Stimulated activated CD4-positive, alpha-beta T cell treated with anti-CD3 and anti-CD28 coated beads, Interleukin-15, amount 100 ng/mL, for 1 hour (primary cell): ENCODE results near the gene BRSK1.

Experiments used
- DNase-seq, 2 donors: peaks; one replicate each; pipeline ENCODE4 v3.0.0-alpha.2; 2020; ENCODE audit warnings: low read depth in 1 of 2, low spot score in 1 of 2

Gene BRSK1

DNA sequence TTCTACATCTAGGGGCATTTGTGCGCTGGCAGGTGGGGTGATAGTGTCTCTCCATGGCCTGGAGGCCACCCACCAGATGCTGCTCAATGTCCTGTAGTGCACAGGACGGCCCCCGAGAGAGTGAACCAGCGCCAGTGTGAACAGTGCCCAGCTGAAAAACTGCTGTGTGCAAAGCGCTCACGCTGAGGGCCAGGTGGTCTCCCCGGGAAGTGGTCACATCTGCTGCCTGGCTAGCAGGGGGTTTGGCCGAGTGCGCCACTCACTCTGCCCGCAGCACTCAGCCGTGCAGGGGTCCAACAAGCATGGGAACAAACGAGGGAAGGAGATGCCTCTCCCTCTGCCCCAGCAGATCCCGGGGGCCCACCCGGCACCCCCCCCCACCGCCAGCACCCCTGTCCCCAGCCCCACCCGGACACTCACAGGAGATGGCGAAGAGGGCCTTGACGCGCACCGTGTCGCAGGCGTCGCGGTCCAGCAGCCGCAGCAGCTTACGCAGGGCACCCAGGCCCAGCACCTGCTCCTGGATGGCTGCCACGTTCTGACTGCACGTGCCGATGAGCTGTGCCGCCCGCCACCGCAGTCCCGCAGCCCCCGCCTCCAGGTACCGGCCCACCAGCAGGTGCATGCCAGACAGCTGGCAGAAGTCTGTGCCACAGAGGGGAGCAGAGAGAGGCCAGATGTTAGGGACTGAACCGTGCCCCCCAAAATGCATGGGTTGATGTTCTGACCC lies 9.7 kb upstream of the BRSK1 start:
- no peak for DNase-seq

DNA sequence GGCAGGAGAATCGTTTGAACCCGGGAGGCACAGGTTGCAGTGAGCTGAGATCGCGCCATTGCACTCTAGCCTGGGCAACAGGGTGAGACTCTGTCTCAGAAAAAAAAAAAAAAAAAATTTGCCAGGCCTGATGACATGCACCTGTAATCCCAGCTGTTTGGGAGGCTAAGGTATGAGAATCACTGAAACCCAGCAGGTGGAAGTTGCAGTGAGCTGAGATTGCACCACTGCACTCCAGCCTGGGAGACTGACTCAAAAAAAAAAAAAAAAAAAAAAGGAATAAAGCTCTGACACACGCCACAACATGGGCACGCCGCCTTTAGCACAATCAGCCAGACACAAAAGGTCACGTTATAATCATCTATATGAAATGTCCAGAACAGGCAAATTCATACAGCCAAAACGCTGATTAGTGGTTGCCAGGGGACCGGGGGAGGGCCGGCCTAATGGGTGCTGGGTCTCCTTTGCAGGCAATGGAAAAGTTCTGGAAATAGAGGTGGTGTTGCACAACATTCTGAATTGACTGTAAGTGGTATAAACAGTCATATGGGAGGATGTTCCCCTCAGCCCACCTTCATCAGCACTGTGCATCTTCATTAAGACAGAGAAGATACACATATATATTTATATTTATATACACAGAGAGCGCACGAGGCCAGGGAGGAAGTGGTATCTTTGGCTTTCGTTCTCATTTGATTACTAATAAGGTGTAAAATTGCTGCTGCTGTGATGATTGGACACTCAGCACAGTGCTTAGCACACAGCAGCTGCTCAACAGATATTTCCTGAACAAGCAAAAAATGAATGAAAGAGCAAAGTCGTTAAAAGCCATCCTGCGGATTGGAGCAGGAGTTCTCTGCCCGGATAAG lies 7.7 kb upstream of the BRSK1 start:
- DNase-seq, result no peak

DNA sequence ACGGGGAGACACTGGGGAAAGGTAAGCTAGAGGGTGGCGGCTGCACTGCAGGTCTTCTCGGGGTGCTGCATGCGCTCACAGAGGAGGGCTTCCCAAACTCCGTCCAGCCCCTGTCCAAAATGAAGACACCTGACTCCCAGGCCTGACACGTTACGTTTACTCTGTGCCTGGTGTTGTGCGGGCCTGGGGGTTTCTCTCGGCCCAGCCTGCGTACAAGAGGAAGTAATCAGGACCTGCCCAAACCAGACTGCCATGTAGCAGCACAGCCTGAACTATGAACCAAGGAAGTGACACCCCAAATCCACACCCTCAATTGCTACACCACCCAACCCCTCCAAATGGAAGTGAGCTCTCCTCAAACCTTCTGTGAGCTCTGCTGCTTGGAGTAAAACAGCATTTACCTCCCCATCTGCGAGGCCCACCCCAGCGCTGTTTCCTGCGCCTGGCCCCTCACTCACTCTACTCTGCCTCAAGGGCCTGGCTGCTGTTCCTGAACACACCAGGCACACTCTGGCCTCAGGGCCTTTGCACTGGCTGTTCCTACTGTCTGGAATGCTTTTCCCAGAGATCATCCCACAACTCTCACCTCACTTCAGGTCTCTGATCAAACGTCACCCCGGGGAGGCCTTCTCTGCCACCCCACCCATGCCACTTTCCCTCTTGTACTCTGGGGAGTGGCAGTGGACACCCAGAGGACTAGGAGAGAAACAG lies 6.9 kb upstream of the BRSK1 start:
- no peak for DNase-seq

DNA sequence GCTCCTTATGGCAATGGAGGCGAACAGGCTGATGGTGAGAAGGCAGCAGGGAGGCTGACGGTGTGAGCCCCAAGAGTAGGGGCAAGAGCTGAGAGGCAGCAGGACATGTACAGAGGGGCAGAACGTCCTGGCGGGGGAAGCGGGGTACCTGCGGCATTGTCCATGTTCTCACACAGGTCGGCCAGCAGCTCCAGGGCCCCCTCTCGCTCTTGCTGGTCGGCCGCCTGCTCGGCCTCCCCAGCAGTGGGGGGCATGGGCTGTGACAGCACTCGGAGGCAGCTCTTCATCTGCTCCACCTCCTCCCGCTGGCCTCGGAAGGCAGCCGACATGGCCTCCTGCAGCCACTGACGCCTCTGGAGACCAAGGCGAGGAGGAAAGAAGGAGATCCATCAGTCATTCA lies 6.3 kb upstream of the BRSK1 start:
- no peak for DNase-seq

DNA sequence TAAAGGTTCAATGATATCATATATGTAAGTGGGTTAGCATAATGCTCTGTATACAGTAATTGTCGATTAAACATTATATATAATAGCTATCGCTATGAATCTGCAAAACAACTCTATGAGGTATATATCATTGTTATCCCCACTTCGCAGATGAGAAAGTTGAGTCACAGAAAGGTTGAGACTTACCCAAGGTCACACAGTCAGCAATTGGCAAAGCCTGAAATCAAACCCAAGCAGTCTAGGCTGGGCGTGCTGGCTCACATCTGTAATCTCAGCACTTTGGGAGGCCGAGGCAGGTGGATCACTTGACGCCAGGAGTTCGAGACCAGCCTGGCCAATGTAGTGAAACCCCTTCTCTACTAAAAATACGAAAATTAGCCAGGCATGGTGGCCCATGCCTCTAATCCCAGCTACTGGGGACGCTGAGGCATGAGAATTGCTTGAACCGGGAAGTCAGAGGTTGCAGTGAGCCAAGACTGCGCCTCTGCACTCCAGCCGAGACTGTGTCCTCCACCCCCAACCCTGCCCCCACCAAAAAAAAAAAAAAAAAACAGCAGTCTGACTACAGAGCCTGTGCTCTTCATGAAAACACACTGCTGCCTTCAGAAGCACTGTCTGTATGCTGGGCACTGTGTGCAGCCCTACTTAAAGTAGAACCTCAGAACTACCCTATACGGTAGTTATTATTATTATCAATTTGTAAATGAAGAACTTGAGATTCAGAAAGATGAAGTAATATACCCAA lies 5.2 kb upstream of the BRSK1 start:
- DNase-seq, result no peak

DNA sequence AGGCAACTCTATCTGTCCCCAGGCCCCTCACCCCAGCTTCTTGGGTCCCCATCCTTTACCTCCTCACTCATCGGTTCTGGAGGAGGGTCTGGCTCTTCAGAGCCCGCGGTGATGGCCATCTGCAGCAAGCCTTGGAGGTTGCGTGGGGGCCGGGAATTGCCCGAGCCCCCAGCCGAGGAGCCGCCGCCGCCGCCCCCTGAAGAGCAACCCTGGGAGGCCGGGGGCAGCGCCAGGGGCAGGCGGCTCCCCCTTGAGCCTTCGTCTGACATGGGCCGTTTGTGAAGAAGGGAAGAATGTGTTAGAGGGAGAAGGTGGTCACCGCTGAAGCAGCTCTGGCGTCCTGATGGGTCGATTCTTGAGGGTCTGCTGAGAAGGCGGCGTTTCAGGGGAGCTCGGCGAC lies 4.5 kb upstream of the BRSK1 start:
- DNase-seq, result no peak

DNA sequence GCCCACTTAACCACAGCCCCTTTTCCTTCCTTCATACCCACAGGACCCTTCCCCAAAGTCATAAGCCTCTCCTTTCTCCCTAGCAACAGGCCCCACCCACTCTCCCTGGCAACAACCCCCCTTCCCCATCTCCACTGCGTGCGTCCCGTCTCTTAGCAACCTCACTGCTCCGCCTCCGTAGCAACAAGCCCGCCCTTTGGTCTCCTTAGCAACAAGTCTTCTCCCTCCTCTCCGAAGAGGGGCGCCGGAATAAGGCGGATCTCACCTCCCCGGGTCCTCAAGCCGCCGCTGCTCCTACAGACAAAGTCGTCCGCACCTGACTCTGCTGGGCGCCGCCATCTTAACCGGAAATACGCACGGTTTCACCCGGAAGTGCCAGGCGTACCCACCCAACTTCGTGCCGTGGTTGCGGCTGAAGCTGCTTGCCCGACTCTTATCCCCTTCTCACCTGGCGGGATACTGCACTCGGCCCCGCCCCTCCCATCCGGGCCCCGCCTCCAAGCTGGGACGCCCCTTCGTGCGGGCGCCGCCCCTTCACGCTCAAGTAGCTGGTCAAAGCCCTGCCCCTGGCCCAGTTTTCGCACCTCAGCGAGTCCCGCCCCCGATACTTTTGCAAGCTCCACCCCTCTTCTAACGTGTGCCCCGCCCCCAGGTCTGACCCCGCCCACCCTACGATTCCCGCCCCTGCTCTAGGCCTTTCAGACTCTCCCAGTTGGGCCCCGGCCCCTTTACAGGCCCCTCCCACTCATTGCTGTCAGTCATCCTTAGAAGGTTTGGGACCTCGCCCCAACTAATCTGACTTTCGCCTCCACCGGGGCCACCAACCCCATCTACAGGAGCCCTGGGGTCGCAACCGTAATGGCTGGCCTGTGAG lies 3.8 kb upstream of the BRSK1 start, which contains the start of gene HSPBP1:
Gene HSPBP1, minus strand, starts transcription at position 341 of the 874 bp plus-strand sequence. CDS start 502 bp downstream, outside the sequence.
- peak; percentile 92 for DNase-seq

DNA sequence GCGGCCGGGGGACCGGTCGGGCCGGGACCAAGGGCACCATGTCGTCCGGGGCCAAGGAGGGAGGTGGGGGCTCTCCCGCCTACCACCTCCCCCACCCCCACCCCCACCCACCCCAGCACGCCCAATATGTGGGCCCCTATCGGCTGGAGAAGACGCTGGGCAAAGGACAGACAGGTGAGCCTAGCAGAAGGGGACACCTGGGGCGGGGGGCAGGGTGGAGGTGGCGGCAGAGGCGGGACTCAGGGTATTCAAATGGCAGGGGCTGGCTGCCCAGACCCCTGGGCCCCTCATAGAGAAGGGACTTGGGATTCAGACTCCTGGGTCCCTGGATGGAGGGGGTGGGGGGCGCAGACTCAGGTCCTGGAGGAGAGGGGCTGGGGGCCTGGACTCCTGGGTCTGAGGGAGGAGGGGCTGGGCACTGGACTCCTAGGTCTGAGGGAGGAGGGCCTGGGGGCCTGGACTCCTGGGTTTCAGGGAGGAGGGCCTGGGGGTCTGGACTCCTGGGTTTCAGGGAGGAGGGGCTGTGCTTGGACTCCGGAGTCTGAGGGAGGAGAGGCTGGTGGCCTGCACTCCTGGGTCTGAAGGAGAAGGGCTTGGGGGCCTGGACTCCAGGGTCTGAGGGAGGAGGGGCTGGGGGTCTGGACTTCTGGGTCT lies 735 bp downstream of the BRSK1 start:
- DNase-seq, result no peak

DNA sequence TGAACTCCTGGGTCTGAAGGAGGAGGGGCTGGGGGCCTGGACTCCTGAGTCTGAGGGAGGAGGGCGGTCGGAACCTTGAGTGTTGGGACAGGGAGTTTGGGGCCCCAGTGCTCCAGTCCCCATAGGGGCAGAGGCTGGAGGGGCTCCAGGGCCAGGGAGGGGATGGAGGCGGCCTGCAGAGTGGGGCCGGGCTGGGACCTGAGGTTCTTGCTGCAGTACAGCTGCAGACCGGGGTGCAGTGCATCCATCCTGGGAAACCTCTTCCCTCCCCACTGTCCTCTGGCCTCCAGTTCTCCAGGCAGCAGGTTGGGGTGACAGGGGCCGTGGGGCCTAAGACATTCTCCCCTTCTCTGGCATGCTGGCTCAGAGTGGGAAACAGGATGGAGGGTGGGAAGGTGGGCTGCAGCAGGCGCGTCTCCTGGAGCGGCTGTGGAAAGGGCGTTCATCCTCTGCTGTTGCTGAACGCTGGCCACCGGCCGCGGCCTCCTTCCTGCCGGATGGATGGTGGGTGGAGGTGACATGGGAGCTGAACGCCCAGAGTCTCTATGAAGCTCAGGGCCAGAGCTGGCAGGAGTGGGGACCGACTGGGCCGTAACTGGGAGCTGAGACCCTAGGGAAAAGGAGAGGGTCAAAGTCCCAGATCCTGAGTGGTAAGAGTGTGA lies 1.6 kb downstream of the BRSK1 start:
- no peak for DNase-seq

DNA sequence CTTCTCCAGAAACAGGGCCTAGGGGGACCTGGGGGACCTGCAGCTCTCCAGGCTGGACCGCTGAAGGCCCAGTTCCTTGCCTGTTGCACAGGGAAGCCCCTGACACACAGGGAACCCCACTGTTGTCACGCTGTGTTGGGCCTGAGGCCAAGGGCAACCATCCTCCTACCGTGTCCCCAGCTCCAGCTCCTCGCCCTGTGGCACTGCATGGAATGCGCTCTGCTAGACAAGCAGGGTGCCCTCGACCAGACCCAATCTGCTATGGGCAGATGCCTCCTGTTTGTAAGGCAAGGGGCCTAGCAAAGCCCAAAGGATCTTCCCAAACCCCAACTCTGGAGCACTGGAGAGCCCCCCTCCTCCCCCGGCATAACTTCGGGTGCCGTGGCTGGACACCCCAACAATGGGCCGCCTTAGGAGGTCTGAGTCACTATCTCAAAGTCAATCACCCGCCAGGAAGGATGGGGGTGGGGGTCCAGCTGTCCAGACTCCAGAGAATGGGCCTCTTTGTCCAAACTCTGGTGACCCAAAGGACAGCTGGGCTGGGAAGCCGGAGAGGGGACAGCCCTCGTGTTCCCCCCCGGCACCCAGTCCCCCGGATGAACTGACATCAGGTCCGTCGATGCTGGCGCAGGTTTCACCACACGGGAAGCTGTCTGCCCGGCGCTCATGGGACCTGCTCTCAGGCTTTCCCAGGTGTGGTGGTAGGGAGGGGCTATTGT lies 3.7 kb downstream of the BRSK1 start:
- no peak for DNase-seq

DNA sequence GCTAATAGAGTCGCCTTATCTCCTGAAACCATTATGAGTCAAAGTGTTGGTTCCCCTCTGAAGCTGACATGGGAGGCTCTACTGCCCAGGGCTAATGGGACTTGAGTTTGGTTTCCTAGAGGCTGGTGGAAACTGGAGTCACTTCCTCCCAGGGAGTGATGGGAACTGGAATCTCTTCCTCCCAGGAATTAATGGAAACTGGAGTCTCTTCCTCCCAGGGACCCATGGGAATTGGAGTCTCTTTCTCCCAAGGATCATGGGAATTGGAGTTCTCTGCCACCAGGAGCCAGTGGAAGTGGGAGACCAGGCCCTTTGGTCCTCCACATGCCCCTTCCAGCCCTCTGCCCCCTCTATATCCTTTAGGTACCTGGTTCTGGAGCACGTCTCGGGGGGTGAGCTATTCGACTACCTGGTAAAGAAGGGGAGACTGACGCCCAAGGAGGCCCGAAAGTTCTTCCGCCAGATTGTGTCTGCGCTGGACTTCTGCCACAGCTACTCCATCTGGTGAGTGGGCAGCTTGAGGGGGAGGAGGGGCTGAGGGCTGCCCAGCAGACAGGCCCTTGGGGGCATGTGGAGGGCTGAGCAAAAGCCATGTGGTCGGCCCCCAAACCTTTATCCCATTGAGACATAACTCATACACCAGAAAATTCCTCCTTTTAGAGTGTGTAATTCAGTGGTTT lies 5.5 kb downstream of the BRSK1 start:
- no peak for DNase-seq

DNA sequence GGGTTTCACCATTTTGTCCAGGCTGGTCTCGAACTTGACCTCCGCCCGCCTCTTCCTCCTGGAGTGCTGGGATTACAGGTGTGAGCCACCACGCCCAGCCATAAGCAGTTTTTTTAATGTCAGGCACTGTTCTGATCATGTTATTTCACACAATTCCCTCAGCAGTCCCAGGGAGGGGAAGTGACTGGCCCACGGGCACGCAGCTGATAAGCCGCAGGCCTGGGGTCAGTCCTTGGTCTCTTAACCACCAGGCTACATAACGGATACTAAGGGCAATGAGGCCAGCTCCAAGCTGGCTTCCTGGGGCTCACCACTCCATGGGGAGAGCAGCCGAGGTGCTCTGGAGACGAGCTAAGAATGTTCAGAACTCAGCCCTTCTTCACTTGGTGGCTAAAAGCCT lies 13.5 kb downstream of the BRSK1 start:
- no peak for DNase-seq

DNA sequence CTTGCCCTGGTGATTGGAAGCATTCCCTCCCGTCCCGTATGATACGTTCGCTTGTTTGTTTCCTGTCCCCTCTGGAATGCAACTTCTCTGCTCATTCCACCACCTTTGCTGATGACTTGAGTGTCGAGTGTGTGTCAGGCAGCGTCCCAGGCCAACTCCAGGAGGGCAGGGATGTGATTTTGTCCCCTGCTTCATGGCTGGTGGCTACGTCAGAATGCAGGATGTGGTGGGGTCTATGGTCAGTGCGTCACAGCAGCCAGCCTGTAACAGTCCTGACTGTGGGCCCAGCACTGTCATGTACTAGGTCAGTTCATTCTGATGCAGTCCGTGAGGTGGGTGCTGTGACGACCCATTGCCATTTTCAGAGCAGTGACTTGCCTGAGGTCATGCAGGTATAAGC lies 16.2 kb downstream of the BRSK1 start:
- no peak for DNase-seq

DNA sequence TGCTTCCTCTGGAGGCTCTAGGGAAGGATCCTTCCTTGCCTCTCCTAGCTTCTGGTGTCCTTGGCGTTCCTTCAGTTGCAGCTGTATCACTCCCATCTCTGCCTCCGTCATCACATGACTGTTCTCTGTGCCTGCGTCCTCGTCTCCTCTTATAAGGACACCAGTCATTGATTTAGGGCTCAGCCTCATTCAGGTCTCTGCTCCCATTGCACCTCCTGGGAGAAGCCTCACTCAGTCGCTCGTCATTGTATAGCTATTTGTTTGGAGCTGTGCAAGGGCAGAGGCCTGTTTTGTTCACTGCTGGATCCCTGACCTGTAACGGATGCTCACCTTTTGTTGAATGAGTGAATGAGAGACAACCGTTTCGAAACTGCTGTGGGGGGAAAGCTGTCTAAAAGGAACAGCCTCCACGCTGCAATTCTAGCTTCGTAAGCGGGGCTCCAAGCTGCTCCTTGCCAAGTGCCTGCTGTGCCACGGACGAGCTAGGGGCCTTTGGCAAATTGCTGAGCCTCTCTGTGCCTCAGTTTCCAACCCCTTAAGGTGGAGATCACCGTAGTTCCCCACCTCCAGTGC lies 17.2 kb downstream of the BRSK1 start:
- no peak for DNase-seq

DNA sequence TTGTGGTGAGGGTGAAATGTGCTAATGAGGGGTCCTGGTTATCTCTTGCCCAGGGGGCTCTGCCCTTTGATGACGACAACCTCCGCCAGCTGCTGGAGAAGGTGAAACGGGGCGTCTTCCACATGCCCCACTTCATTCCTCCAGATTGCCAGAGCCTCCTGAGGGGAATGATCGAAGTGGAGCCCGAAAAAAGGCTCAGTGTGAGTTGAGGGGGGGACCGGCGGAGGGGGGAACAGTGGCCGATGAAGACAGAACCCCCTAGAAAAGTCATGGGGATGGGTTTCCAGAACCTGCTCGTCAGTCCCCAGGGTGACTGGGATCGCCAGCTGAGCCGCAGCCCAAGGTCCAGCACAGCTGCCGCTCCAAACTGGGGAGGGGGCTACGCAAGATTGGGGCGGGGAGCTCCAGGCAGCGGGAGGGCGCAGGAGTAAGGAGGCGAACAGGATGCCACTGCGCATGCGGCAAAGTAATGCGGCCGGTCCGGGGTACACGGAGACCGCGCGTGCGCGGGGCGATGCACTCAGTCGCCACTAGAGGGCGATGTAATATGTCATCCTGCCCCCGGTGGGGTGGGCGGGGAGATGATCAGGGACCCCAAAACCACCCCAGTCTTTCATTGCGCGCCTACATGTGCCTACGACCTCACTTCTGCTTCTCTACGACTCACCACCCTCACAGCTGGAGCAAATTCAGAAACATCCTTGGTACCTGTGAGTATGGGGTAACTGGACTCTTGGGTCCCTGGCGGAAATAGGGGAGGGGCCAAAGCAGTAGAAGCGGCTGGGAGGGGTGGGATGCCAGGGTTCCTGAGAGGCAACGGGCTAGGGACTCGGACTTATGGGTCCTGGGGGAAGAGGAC lies 17.9 kb downstream of the BRSK1 start:
- DNase-seq, result peak; percentile 88 to 96

DNA sequence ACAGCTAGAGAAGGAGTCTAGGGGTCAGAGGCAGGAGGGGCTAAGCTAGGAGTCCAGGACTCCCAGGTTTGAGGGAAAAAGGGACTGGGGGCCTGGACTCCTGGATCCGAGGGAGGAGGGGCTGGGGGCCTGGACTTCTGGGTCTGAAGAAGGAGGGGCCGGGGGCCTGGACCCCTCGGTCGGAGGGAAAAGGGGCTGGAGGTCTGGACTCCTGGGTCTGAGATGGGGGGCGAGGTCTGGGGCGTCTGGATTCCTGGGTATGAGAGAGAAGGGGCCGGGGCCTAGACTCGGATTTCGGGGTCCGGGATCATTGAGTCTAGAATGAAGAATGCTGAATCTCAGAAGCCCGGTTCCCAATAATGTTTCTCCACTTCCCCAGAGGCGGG lies 18.5 kb downstream of the BRSK1 start:
- no peak for DNase-seq

DNA sequence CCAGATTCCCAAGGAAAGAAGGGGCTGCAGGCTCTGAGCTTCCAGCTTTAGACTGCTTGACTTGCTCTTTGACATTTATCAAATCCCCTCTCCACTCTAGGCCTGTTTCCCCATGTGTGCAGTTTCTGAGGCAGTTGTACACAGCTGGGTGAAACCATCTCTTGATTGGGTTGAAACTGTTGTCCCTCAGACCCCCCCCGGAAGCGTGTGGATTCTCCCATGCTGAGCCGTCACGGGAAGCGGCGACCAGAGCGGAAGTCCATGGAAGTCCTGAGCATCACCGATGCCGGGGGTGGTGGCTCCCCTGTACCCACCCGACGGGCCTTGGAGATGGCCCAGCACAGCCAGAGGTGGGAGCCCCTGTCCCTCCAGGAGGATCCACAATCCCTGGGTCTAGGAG lies 19.7 kb downstream of the BRSK1 start:
- no peak for DNase-seq
